Measurements from ENCODE around the gene KRT7.

The KRT7 gene

DNA sequence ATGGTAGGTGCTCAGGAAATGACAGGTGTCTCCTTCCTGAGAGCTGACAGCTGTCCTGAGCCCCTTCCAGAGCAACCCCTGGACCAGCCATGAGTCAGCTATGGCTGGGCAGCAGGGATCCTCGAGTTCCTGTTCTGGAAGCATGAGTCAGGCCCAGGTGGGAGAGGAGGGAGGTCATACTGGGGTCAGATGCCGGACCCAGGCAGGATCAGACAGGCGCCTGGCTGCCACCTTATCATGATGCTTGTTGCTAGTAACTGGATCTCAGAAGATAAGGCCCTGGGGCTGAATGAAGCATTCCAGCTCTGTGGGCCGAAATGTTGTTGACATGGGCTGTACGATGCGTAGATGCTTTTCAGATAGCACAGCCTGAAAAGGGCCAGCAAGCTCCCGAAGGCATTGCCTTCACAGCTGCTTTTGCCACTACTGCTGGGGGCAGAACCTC is 17.4 kb upstream of the KRT7 start:
- Histone ChIP-seq H3K27ac (ENCODE audit: low read depth, low read length) (no peak overlapping the region), H3K4me1 (ENCODE audit: control insufficient read depth, insufficient read depth, low read length) (no peaks in the 10 kb centered on the region; the same call in 1 of the 2 replicates)

DNA sequence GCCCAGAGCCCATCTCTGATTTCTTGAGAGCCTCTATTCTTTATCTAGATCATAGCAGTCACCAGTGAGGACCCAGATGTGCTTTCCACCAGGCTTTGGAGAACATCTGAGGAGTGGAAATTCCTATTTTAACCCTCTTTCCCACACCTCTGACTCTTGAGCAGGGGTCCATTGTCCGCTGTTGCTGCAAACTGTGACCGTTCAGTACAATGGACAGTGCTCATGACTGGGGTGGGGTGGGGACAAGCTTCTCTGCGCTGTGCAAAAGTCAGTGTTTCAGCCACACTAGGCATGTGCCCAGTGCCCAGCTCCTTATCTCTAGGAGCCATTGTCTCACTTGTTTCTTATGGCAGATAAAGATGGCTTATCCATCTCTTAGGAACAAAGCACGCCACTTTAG is 16.9 kb upstream of the KRT7 start:
- Histone ChIP-seq H3K27ac (ENCODE audit: low read depth, low read length) (no peak overlapping the region), H3K9me3 (ENCODE audit: control insufficient read depth, insufficient read depth, low read depth, low read length) (no peaks in the 10 kb centered on the region)

More for the DNA sequence above, 17.4 kb upstream of the KRT7 start:
- Histone ChIP-seq H3K9ac (ENCODE audit: low read length) (no peak overlapping the region), H3K27me3 (ENCODE audit: control insufficient read depth, insufficient read depth, low read length) (no peaks in the 10 kb centered on the region; the same call in 1 of the 2 replicates), H3K4me3 (ENCODE audit: low read depth, low read length) (no peak overlapping the region), H3K36me3 (ENCODE audit: control insufficient read depth, insufficient read depth, low read length) (no peaks in the 10 kb centered on the region), H3K9me3 (ENCODE audit: control insufficient read depth, insufficient read depth, low read depth, low read length) (no peaks in the 10 kb centered on the region)

DNA sequence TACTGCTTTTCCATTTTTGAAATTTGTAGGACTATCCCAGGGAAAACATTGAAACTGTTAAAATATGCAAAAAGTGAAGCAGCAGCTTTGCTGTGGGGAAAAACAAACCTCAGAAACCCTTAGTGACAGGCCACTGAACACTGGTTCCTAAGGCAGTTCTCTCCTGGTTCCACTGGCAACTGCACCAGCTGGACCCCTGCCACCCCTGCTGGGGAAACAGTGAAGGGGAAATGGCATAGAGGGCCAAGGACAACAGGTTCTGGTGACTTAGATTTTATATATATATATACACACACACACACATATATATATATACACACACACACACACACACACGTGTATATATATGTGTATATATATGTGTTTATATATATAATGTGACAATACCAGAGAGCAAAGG is 16.2 kb upstream of the KRT7 start:
- H3K36me3 ChIP-seq (ENCODE audit: control insufficient read depth, insufficient read depth, low read length): no peaks in the 10 kb centered on the region
- no peaks in the 10 kb centered on the region for H3K9me3 ChIP-seq (ENCODE audit: control insufficient read depth, insufficient read depth, low read depth, low read length)
- H3K27me3 ChIP-seq (ENCODE audit: control insufficient read depth, insufficient read depth, low read length): peaks cover 2% of the 10 kb centered on the region; the same call in 1 of the 2 replicates
- no peak overlapping the region for H3K4me3 ChIP-seq (ENCODE audit: low read depth, low read length)
- H3K4me1 ChIP-seq (ENCODE audit: control insufficient read depth, insufficient read depth, low read length): no peaks in the 10 kb centered on the region
- H3K9ac ChIP-seq (ENCODE audit: low read length): no peak overlapping the region
- no peak overlapping the region for H3K27ac ChIP-seq (ENCODE audit: low read depth, low read length)

More for the DNA sequence above, 16.9 kb upstream of the KRT7 start:
- no peak overlapping the region for H3K9ac ChIP-seq (ENCODE audit: low read length)
- peaks cover under 1% of the 10 kb centered on the region; the same call in 1 of the 2 replicates for H3K27me3 ChIP-seq (ENCODE audit: control insufficient read depth, insufficient read depth, low read length)
- H3K36me3 ChIP-seq (ENCODE audit: control insufficient read depth, insufficient read depth, low read length): no peaks in the 10 kb centered on the region
- H3K4me1 ChIP-seq (ENCODE audit: control insufficient read depth, insufficient read depth, low read length): no peaks in the 10 kb centered on the region; the same call in 1 of the 2 replicates
- no peak overlapping the region for H3K4me3 ChIP-seq (ENCODE audit: low read depth, low read length)

DNA sequence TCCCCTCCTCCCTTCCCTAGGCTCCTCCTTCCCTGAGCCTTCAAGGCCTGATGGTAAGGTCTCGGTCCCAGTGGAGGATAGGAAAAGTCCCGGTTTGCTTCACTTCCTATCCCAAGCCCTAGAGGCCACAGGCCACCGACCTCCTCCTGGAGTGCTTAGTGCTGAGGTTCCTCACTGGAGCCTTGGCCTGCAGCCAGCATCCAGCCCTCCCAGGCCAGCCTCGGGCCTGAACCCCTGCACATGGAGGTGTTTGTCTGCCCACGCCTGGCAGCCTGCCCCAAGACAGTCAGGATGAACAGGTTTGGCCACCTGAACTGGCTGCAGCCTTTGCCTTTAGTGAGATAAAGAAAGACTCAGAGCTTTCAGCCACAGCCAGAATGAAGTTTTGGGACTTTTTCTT is 15.8 kb upstream of the KRT7 start:
- H3K27ac ChIP-seq (ENCODE audit: low read depth, low read length): no peak overlapping the region
- no peaks in the 10 kb centered on the region for H3K36me3 ChIP-seq (ENCODE audit: control insufficient read depth, insufficient read depth, low read length)
- no peaks in the 10 kb centered on the region for H3K9me3 ChIP-seq (ENCODE audit: control insufficient read depth, insufficient read depth, low read depth, low read length)
- no peaks in the 10 kb centered on the region for H3K4me1 ChIP-seq (ENCODE audit: control insufficient read depth, insufficient read depth, low read length)
- H3K4me3 ChIP-seq (ENCODE audit: low read depth, low read length): no peak overlapping the region
- H3K9ac ChIP-seq (ENCODE audit: low read length): no peak overlapping the region
- peaks cover 2% of the 10 kb centered on the region; the same call in 1 of the 2 replicates for H3K27me3 ChIP-seq (ENCODE audit: control insufficient read depth, insufficient read depth, low read length)

DNA sequence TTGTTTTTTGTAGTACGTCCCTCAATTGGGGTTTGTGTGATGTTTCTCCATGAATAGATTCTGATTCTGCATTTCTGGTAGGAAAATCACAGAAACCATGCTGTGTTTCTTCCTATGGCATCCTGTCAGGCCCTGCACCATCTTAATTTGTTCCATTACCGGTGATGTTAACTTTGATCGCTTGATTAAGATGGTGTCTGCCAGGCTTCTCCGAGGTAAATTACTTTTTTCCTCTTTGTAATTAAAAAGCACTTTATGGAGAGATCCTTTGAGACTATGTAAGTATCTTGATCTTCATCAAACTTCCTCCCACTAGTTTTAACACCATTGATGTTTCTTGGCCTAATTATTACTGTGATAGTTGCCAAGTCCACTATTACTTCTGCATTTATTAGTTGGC is 15.0 kb upstream of the KRT7 start:
- no peaks in the 10 kb centered on the region for H3K4me1 ChIP-seq (ENCODE audit: control insufficient read depth, insufficient read depth, low read length)
- no peak overlapping the region for H3K4me3 ChIP-seq (ENCODE audit: low read depth, low read length)
- H3K27me3 ChIP-seq (ENCODE audit: control insufficient read depth, insufficient read depth, low read length): peaks cover 2% of the 10 kb centered on the region; the same call in 1 of the 2 replicates
- no peaks in the 10 kb centered on the region for H3K36me3 ChIP-seq (ENCODE audit: control insufficient read depth, insufficient read depth, low read length)
- no peaks in the 10 kb centered on the region for H3K9me3 ChIP-seq (ENCODE audit: control insufficient read depth, insufficient read depth, low read depth, low read length)
- H3K27ac ChIP-seq (ENCODE audit: low read depth, low read length): no peak overlapping the region
- H3K9ac ChIP-seq (ENCODE audit: low read length): no peak overlapping the region

DNA sequence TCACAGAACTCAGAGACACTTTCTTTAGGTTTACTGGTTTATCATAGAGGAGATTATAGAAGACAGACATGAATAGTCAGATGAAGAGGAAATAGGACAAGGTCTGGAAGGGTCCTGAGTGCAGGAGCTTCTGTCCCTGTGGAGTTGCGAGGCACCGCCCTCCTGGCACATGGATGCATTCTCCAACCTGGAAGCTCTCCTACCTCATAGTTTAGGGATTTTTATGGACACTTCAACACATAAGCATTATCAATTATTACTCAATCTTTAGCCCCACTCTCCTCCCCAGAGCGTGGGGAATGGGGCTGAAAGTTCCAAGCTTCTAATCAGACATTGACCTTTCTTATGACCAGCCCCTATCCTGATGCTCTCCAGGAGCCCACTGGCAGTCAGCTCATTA is 12.6 kb upstream of the KRT7 start:
- no peaks in the 10 kb centered on the region for H3K36me3 ChIP-seq (ENCODE audit: control insufficient read depth, insufficient read depth, low read length)
- H3K4me1 ChIP-seq (ENCODE audit: control insufficient read depth, insufficient read depth, low read length): no peaks in the 10 kb centered on the region
- H3K27ac ChIP-seq (ENCODE audit: low read depth, low read length): no peak overlapping the region
- peaks cover 8% of the 10 kb centered on the region; the same call in 1 of the 2 replicates for H3K27me3 ChIP-seq (ENCODE audit: control insufficient read depth, insufficient read depth, low read length)
- H3K4me3 ChIP-seq (ENCODE audit: low read depth, low read length): no peak overlapping the region
- H3K9ac ChIP-seq (ENCODE audit: low read length): no peak overlapping the region
- H3K9me3 ChIP-seq (ENCODE audit: control insufficient read depth, insufficient read depth, low read depth, low read length): no peaks in the 10 kb centered on the region

DNA sequence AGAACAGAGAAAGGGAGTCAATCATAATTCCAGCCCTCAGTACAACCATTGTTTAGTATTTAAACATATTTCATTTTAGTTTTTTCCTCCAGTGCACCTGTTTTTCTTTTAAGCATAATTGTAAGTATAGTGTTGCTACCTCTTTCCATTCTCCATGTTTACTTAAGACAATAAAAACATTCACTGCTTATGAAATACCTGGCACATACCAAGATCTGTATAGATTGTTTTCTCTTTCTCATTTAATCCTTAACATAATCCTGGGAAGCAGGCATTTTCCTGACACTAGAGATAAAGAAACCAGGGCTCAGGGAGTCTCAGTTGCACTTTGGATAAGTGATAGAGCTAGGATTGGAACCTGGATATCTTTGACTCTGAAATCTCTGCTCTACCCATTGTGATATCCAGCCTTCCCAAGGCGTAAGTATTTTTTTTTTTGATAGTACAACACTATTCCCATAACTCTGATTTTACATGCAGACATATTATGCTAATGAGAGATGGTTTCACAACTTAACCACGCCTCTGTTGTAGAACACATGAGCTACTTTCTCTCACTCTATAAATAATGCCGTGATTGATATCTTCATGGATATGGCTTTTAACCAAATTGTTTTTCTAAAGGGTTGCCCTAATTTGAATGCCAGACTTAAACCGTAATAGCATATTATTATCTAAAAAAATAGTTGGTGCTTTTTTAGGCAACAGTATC is 11.8 kb upstream of the KRT7 start:
- no peak overlapping the region for H3K27ac ChIP-seq (ENCODE audit: low read depth, low read length)
- no peaks in the 10 kb centered on the region for H3K4me1 ChIP-seq (ENCODE audit: control insufficient read depth, insufficient read depth, low read length)
- H3K4me3 ChIP-seq (ENCODE audit: low read depth, low read length): no peak overlapping the region
- no peak overlapping the region for H3K9ac ChIP-seq (ENCODE audit: low read length)
- H3K9me3 ChIP-seq (ENCODE audit: control insufficient read depth, insufficient read depth, low read depth, low read length): no peaks in the 10 kb centered on the region
- no peaks in the 10 kb centered on the region for H3K36me3 ChIP-seq (ENCODE audit: control insufficient read depth, insufficient read depth, low read length)
- peaks cover 8% of the 10 kb centered on the region; the same call in 1 of the 2 replicates for H3K27me3 ChIP-seq (ENCODE audit: control insufficient read depth, insufficient read depth, low read length)

DNA sequence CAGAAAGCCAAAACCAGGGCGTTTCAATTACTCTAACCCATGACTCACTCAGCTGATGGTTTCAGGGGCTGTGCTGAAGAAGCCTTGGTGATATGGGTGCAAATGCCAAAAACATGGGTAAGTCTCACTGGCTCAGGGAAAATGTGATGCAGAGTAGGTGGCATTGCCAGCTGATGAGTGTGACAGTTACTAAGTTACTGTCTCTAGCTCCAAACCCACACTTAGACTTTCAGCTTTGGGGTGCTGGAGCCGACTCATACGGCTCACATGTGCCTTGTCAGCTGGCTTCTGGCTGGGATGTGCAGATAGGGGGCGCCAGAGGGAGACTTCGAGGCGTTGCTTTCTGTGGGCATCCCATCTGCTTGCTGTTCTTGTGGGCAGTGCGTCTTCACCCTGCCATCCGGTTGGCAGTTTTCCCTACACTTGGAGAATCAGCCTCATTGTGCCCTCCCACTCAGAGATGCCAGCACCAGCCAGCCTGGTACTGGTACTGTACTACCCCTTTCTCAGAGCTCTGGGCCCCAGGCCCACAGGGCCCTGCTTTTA is 11.1 kb upstream of the KRT7 start:
- no peak overlapping the region for H3K27ac ChIP-seq (ENCODE audit: low read depth, low read length)

DNA sequence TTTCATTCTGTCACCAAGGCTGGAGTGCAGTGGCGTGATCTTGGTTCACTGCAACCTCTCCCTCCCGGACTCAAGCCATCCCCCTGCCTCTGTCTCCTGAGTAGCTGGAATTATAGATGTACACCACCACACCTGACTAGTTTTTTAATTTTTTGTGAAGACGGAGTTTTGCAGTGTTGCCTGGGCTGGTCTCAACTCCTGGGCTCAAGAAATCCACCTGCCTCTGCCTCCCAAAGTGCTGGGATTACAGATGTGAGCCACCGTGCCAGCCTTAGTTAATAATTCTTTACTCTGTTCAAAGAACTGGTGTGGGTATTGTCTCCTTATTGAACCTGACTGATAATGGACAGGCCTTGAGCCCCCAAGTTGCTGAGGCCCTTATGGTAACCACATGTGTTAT is 10.4 kb upstream of the KRT7 start:
- H3K9ac ChIP-seq (ENCODE audit: low read length): no peak overlapping the region
- no peak overlapping the region for H3K27ac ChIP-seq (ENCODE audit: low read depth, low read length)
- peaks cover 11% of the 10 kb centered on the region; the same call in 1 of the 2 replicates for H3K27me3 ChIP-seq (ENCODE audit: control insufficient read depth, insufficient read depth, low read length)
- no peaks in the 10 kb centered on the region for H3K36me3 ChIP-seq (ENCODE audit: control insufficient read depth, insufficient read depth, low read length)
- no peaks in the 10 kb centered on the region for H3K9me3 ChIP-seq (ENCODE audit: control insufficient read depth, insufficient read depth, low read depth, low read length)
- H3K4me3 ChIP-seq (ENCODE audit: low read depth, low read length): no peak overlapping the region
- H3K4me1 ChIP-seq (ENCODE audit: control insufficient read depth, insufficient read depth, low read length): no peaks in the 10 kb centered on the region

More for the DNA sequence above, 11.1 kb upstream of the KRT7 start:
- Histone ChIP-seq H3K9me3 (ENCODE audit: control insufficient read depth, insufficient read depth, low read depth, low read length) (no peaks in the 10 kb centered on the region), H3K27me3 (ENCODE audit: control insufficient read depth, insufficient read depth, low read length) (peaks cover 10% of the 10 kb centered on the region; the same call in 1 of the 2 replicates), H3K4me3 (ENCODE audit: low read depth, low read length) (no peak overlapping the region), H3K36me3 (ENCODE audit: control insufficient read depth, insufficient read depth, low read length) (no peaks in the 10 kb centered on the region), H3K9ac (ENCODE audit: low read length) (no peak overlapping the region), H3K4me1 (ENCODE audit: control insufficient read depth, insufficient read depth, low read length) (no peaks in the 10 kb centered on the region)

DNA sequence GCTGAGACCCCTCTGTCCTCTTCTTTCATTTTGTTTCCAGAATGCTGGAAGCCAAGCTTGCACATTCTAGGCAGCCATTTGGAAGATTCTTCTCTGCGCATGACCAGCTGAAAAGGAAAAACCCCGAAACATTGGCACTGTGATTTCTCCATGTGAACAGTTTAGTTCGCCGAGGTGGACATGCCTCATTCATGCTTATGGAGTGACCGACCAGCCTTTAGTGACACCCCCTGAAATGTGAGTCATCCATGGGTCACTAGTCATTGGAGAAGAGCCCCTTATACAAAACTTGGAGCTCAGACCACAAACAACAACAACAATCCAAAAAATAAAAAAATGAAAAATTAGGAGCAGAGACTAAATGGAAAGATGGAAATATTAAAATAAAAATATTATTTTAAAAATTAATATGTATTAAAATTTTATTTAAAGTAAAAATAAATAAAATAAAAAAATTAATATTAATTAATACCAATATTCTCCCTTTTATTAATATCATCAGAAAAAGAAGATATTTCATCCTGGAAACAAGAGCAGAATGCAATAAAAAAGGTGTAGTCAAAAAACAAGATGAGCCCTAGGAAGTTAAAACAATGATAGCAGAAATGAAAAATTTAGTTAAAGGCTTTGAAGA is 9.5 kb upstream of the KRT7 start:
- Histone ChIP-seq H3K36me3 (ENCODE audit: control insufficient read depth, insufficient read depth, low read length) (no peaks in the 10 kb centered on the region), H3K27ac (ENCODE audit: low read depth, low read length) (no peak overlapping the region), H3K9me3 (ENCODE audit: control insufficient read depth, insufficient read depth, low read depth, low read length) (no peaks in the 10 kb centered on the region), H3K9ac (ENCODE audit: low read length) (no peak overlapping the region), H3K4me1 (ENCODE audit: control insufficient read depth, insufficient read depth, low read length) (no peaks in the 10 kb centered on the region), H3K4me3 (ENCODE audit: low read depth, low read length) (no peak overlapping the region), H3K27me3 (ENCODE audit: control insufficient read depth, insufficient read depth, low read length) (peaks cover 11% of the 10 kb centered on the region; the same call in 1 of the 2 replicates)

DNA sequence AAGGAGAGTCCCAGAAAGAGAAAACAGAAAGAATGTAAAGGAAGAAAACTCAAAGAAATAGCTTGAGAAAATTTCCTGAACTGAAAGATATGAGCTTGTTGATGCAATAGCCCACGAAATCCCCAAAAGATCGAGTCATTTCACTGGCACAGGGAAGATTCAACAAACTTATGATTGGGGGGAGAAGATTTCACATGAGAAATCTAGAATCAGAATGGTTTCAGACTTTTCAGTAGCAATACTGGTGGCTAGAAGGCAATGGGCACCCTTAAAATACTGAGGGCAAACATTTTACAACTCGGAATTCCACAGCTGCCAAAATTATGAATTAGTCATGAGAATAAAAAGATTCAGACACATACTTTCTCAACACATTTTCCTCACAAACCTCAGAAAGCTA is 8.9 kb upstream of the KRT7 start:
- no peak overlapping the region for H3K9ac ChIP-seq (ENCODE audit: low read length)
- H3K9me3 ChIP-seq (ENCODE audit: control insufficient read depth, insufficient read depth, low read depth, low read length): no peaks in the 10 kb centered on the region
- H3K4me1 ChIP-seq (ENCODE audit: control insufficient read depth, insufficient read depth, low read length): no peaks in the 10 kb centered on the region
- no peaks in the 10 kb centered on the region for H3K36me3 ChIP-seq (ENCODE audit: control insufficient read depth, insufficient read depth, low read length)
- H3K4me3 ChIP-seq (ENCODE audit: low read depth, low read length): no peak overlapping the region
- H3K27ac ChIP-seq (ENCODE audit: low read depth, low read length): no peak overlapping the region
- H3K27me3 ChIP-seq (ENCODE audit: control insufficient read depth, insufficient read depth, low read length): peaks cover 15% of the 10 kb centered on the region; the same call in 1 of the 2 replicates
